ENCODE measurements around the gene COMMD7. TPM values are rescaled to one million over a fixed set of nuclear protein-coding genes. Genes with fewer than 3 reads are reported as not detected.

Gene COMMD7
- total RNA-seq, 2 experiments from 2014 or later, result 30.7 to 34.0 TPM

GRCh38 chr20:32672394-32672981 is 70.8 kb downstream of the COMMD7 start:
- ChIA-PET CTCF (interaction anchor here (1.0 to 9.0 kb wide), 14 partner anchors 9 to 273 kb away, joined by 3 to 356 read pairs (median 10); partner anchors contain the start of genes DNMT3B and MAPRE1), POLR2A (interaction anchor here (0.6 to 1.9 kb wide), 8 partner anchors 10 to 321 kb away, joined by 3 to 16 read pairs (median 4); no protein-coding TSS in a partner anchor)
- peak; percentile 26 for DNase-seq
- Mint-ChIP-seq H3K27ac (peak overlapping the region; percentile 92), H3K9me3 (no peaks in the 10 kb centered on the region), H3K36me3 (ENCODE audit: low read depth) (no peaks in the 10 kb centered on the region), H3K4me1 (ENCODE audit: low read depth) (peaks cover 23% of the 10 kb centered on the region), H3K27me3 (no peaks in the 10 kb centered on the region), H3K4me3 (peak overlapping the region; percentile 56)
- ATAC-seq, result peak; percentile 42
- intact Hi-C loops (cut with micrococcal nuclease), result no loop called here
- TF ChIP-seq, protein P1, sequence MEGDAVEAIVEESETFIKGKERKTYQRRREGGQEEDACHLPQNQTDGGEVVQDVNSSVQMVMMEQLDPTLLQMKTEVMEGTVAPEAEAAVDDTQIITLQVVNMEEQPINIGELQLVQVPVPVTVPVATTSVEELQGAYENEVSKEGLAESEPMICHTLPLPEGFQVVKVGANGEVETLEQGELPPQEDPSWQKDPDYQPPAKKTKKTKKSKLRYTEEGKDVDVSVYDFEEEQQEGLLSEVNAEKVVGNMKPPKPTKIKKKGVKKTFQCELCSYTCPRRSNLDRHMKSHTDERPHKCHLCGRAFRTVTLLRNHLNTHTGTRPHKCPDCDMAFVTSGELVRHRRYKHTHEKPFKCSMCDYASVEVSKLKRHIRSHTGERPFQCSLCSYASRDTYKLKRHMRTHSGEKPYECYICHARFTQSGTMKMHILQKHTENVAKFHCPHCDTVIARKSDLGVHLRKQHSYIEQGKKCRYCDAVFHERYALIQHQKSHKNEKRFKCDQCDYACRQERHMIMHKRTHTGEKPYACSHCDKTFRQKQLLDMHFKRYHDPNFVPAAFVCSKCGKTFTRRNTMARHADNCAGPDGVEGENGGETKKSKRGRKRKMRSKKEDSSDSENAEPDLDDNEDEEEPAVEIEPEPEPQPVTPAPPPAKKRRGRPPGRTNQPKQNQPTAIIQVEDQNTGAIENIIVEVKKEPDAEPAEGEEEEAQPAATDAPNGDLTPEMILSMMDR (IDR thresholded peaks at IDR 0.05), result no peak

- intact Hi-C loops (cut with micrococcal nuclease), result no loop called here
- ATAC-seq (no peak), DNase-seq (no peak)
- TF ChIP-seq, protein P1 (IDR thresholded peaks at IDR 0.05), result no peak
- Mint-ChIP-seq H3K4me3 (no peak overlapping the region), H3K27ac (no peak overlapping the region), H3K27me3 (no peaks in the 10 kb centered on the region), H3K9me3 (no peaks in the 10 kb centered on the region), H3K36me3 (ENCODE audit: low read depth) (no peaks in the 10 kb centered on the region), H3K4me1 (ENCODE audit: low read depth) (peaks cover 21% of the 10 kb centered on the region)
- ChIA-PET CTCF (interaction anchor here (6.7 to 9.0 kb wide), 2 partner anchors 107 to 108 kb away, joined by 31 to 356 read pairs; no protein-coding TSS in a partner anchor), POLR2A (no interaction called here)
Measured at GRCh38 chr20:32670773-32671455, 72.4 kb downstream of the COMMD7 start.

DNA sequence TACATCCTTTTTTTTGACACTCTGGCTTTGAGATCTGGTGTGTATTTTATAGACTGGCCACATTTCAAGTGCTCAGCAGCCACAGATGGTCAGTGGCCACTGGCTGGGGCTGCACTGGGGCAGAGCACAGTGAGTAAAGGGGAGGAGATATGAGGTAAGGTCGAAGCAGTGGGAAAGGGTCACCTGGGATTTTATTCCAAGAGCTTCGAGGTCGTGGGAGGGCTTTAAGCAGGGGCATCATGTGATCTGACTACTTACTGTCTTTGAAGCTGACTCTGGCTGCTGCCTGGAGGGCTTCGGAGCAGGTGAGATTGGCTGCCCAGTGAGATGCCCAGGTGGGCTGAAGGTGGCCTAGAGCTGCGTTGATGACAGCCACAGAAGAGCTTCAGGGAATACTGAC is 76.2 kb downstream of the COMMD7 start:
- intact Hi-C loops (cut with micrococcal nuclease), result no loop called here
- no peaks in the 10 kb centered on the region for H3K27me3 Mint-ChIP-seq
- TF ChIP-seq, protein P1 (IDR thresholded peaks at IDR 0.05), result no peak
- H3K27ac Mint-ChIP-seq, result no peak overlapping the region
- ChIA-PET CTCF (interaction anchor here (1.8 to 6.7 kb wide), 2 partner anchors 112 to 123 kb away, joined by 4 to 31 read pairs; no protein-coding TSS in a partner anchor), POLR2A (interaction anchor here (0.6 to 1.0 kb wide), 2 partner anchors 37 to 110 kb away, joined by 3 to 4 read pairs; no protein-coding TSS in a partner anchor)
- no peaks in the 10 kb centered on the region for H3K9me3 Mint-ChIP-seq
- H3K4me1 Mint-ChIP-seq (ENCODE audit: low read depth), result peaks cover 8% of the 10 kb centered on the region
- no peaks in the 10 kb centered on the region for H3K36me3 Mint-ChIP-seq (ENCODE audit: low read depth)
- no peak for ATAC-seq
- no peak overlapping the region for H3K4me3 Mint-ChIP-seq
- no peak for DNase-seq

- ChIA-PET CTCF (interaction anchor here (1.5 to 6.7 kb wide), 4 partner anchors 9 to 114 kb away, joined by 4 to 31 read pairs (median 11); partner anchors contain the start of gene C20orf203), POLR2A (no interaction called here)
- ATAC-seq (peak; percentile 72), DNase-seq (peak; percentile 27)
- intact Hi-C loops (cut with micrococcal nuclease), result no loop called here
- Mint-ChIP-seq H3K4me3 (no peak overlapping the region), H3K36me3 (ENCODE audit: low read depth) (no peaks in the 10 kb centered on the region), H3K4me1 (ENCODE audit: low read depth) (peaks cover 6% of the 10 kb centered on the region), H3K9me3 (peaks cover 6% of the 10 kb centered on the region), H3K27ac (no peak overlapping the region), H3K27me3 (no peaks in the 10 kb centered on the region)
- TF ChIP-seq, protein P1 (IDR thresholded peaks at IDR 0.05), result no peak
Measured at GRCh38 chr20:32664678-32665159, 78.5 kb downstream of the COMMD7 start.

All from activated CD8-positive, alpha-beta T cell treated with anti-CD3 and anti-CD28 coated beads for 36 hours (primary cell).